Hepatocyte (in vitro differentiated cells): ENCODE data around the gene PHLDA3.
"Not testable (repeated sequence)": the region's sequence is repeated elsewhere in the genome, so short reads cannot be mapped to it uniquely, and the experiment has no call there.

ENCODE experiments used
- CTCF ChIP-seq: fragments of 200-600 bp; sonication (generic); IDR thresholded peaks from 2 replicates; pipeline ENCODE4 v1.5.1; 2016; ENCODE audit warnings: antibody characterized with exemption, mild to moderate bottlenecking; ENCODE audit not compliant: poor library complexity
- EZH2 ChIP-seq: fragments of 200-600 bp; sonication (generic); IDR thresholded peaks from 2 replicates; pipeline ENCODE4 v1.6.1; 2016; ENCODE audit warnings: antibody characterized with exemption, mild to moderate bottlenecking, borderline replicate concordance
- EZH2phosphoT487 ChIP-seq: fragments of 200-600 bp; sonication (generic); IDR thresholded peaks from one replicate; pipeline ENCODE4 v1.6.1; 2018; ENCODE audit warnings: antibody characterized with exemption, mild to moderate bottlenecking, low read depth, moderate library complexity; ENCODE audit not compliant: unreplicated experiment, severe bottlenecking

- TF ChIP-seq CTCF, EZH2, EZH2phosphoT487: not testable (repeated sequence)
Observed at GRCh38 chr1:201493026-201493656, 24.2 kb upstream of the PHLDA3 start.
